ENCODE measurements around the gene UBE2E2. TPM values are rescaled to one million over a fixed set of nuclear protein-coding genes. Genes with fewer than 3 reads are reported as not detected.
A peak's percentile ranks its signal among the peaks of the same experiment; 100 is the strongest.

UBE2E2 gene
- polyA plus RNA-seq, 3 donors = 43.0 to 56.8 (median 53.0) TPM

DNA sequence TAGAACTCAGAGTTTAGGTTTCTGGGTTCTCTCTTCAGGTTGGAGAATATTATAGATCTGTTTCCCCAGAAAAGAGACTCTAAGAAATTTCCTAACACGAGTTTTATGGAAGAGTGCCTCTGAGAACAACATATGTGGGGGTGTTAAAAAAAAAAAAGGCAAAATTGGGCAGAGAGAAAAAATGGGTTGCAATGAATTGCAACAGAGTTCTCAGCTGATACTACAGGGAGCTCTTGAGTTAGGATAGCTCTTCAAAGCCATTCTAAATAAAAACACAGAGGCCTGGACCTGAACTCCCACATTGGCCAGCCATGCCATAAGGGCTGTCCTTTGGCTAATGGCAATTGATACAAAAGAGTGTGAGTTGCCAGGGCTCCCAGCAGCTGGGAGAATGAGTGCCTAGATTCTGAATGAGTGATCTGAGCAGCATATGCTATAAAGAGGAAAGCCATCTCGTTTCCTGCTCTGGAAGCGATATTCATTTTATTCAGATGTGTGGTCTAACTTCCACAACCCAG, 20.1 kb upstream of the UBE2E2 start:
- no peak for DNase-seq (ENCODE audit: extremely low read depth in 1 of 11, low read depth in 9 of 11, low spot score in 4 of 11)

DNA sequence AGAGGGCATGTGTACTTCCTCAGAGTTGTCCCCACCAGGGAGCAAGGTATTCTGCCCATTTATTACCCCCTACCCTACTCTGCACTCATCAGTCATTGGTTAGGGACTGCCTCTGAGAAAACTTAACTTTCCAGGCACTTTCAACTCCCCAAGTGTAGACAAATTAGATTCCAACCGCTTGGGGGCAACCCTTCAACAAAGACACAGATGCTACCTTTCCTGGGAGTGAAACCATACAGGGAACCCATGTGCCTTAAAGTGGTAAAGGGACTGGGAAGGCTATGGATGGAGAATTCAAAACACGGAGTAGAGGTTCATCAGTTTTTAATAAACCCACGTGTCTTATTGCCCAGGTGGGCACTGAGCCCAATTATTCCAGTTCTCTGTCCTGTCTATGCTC, 19.4 kb upstream of the UBE2E2 start:
- DNase-seq (ENCODE audit: extremely low read depth in 1 of 11, low read depth in 9 of 11, low spot score in 4 of 11) = peak in 9 of 11 donors; percentile 4 to 46 (median 24)

DNA sequence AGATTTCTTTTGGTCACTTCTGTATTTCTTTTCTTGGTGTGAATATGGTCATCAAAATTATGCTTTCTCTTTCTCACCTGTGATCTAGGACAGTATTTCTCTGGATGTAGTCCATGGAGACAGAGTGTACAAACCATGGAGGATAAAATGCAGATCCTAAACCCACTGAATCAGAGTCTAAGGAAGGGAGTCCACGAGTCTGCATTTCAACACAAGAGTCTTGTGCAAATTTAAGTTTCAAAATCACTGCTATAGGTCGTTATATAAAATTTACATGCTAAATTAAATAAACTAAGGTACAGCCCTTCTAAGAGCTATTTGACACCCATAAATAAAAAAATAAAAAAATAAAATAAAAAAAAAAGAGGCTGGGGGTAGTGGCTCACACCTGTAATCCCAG, 17.3 kb upstream of the UBE2E2 start:
- DNase-seq (ENCODE audit: extremely low read depth in 1 of 11, low read depth in 9 of 11, low spot score in 4 of 11) = no peak

DNA sequence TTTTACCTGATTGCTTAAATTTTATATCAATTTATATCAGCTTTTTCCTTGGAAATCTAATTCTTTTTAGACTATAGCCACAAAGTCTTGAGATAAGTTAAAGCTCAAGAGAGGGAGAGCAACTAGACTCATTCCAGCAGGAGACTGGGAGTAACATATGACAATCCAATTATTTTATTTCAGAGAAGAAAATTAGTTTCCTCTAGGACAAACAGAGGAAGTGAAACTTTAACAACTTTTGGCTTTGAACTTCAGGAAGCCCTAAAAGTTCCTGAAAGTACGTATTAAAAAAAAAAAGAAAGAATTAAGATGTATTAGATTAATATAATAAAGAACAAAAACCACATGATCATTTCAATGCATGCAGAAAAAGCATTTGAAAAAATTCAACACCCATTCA, 13.9 kb upstream of the UBE2E2 start:
- DNase-seq (ENCODE audit: extremely low read depth in 1 of 11, low read depth in 9 of 11, low spot score in 4 of 11) = no peak

DNA sequence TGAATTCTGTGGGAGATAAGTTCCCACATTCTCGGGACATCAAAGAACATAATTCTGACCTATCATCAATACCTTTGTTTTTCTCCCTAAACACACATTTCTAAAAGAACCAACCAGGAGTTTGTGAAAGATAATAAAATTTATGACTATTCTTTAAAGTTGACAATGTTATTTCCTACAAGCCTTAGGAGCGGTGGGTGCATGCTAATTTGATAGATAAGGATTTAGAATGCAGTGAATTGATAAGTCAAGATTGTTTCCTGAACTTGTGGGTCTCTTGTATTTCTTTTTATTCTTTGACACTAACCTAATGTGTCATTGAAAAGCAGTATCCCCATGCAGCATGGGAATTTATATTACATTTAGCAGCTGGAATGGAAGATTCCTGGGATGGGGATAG, 10.3 kb upstream of the UBE2E2 start:
- no peak for DNase-seq (ENCODE audit: extremely low read depth in 1 of 11, low read depth in 9 of 11, low spot score in 4 of 11)

DNA sequence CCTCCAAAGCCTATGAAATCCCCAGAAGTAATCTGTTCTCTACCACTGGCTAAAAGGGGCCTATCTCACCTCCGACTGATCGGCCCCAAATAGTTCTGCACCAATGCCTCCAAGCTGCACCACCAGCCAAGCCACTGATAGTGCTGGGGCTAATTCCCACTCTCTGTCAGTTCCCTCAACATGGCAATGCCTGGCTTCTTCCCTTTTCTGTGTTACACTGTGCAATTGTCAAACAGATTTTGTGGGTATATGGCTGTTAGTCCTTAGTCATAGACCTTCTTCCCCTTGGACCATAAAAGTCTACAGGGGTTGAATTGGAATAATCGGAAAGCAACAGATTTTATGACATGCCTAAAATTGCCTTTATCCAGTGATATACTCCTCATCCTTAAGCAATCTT, 9.3 kb upstream of the UBE2E2 start:
- DNase-seq (ENCODE audit: extremely low read depth in 1 of 11, low read depth in 9 of 11, low spot score in 4 of 11) = no peak

DNA sequence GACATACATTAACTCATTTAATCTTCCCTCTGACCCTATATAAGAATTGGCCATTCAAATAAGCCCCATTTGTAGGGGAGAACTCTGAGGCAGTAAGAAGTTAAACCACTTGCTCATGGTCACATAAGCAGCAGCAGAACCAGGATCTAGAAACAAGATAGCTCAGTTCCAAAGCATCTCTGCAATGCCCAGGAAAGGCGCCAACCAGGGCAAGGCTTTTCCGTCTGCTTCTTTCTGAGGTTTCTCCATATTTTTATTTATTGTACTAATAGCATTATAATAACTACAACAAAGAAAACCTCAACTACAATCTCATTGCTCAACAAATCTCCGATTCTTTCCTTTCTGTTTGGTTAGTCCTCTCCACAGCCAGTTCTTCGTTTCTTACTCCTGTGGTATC, 4.3 kb upstream of the UBE2E2 start:
- DNase-seq (ENCODE audit: extremely low read depth in 1 of 11, low read depth in 9 of 11, low spot score in 4 of 11) = no peak

DNA sequence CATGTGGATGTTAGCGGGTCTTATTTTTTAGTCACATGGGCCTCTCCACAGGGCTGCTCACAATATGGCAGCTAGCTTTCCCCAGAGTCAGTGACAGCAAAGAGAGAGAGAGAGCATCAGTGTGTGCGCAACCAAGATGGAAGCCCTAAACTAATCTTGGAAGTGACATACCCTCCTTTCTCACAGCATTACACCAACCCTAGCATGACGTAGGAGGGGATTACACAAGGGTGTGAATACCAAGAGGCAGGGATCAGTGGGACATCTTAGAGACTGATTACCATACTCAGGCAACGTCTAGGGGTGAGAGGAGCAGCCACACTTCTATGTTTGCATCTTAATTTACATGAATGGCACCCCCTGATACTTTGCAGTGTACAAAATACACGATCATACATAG, 3.5 kb upstream of the UBE2E2 start:
- no peak for DNase-seq (ENCODE audit: extremely low read depth in 1 of 11, low read depth in 9 of 11, low spot score in 4 of 11)

DNA sequence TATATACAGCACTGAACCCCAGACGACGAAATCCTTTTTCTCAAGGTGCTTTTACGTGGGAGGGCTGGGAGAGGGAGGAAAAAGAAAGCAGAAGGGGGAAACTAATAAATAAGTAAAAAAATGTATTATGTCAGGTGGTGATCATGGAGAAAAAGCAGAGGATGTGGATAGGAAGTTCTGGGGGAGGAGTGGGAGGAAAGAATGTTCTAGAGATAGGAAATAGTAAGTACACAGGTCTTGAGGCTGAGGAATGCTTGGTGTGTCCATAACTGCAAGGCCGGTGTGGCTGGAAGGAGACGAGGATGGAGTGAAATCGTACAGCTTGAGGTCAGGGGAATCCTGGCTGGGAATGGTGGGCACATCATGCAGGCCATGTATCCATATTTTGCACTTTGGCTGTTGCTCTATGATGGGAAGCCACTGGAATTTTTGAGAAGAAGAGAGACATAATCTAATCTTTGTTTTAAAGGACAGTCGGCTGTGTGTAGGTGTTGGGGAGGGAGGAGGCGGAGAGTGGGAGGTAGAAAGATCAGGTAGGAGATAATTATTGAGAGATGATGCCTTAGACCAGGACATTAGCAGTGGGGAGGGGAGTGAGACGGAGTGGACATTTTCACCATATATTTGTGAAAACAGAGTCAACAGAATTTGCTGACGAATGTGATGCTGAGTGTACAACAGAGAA, 1.8 kb upstream of the UBE2E2 start:
- DNase-seq (ENCODE audit: extremely low read depth in 1 of 11, low read depth in 9 of 11, low spot score in 4 of 11) = no peak

DNA sequence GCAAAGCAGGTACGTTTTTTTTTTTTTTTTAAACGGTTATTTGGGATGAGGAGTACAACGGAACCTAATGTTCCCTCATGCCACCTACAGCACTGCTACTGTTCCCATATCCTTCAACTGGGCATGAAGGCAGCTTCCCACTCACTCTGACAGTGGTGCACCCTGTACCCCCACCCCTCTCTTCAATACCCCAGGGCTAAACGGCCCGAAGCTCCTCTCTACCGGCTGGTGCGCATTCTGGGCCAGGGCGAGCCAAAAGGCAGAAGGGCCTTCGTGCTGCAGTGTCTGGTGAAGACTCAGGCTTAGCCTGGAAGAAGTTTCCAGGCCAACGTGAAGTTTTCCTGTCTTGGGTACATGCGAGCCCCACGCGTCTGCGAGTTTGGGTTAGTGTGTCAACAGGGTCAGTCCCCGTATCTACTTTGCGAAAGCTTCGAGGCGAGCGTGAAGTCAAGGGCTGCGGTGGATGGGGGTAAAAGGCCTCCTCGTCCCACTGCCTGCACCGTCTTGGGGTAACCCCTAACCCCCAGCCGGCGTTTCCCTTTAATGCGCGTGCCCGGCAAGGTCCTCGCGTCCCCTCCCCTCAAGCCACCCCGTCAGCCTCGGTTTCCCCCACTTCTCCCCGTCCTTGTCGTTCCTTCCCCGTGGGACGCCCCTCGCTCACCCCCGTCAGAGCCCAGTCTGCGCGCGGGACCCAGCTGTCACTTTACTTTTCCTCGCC, 765 bp upstream of the UBE2E2 start:
- DNase-seq (ENCODE audit: extremely low read depth in 1 of 11, low read depth in 9 of 11, low spot score in 4 of 11) = peak in 5 of 11 donors; percentile 14 to 44 (median 34)

DNA sequence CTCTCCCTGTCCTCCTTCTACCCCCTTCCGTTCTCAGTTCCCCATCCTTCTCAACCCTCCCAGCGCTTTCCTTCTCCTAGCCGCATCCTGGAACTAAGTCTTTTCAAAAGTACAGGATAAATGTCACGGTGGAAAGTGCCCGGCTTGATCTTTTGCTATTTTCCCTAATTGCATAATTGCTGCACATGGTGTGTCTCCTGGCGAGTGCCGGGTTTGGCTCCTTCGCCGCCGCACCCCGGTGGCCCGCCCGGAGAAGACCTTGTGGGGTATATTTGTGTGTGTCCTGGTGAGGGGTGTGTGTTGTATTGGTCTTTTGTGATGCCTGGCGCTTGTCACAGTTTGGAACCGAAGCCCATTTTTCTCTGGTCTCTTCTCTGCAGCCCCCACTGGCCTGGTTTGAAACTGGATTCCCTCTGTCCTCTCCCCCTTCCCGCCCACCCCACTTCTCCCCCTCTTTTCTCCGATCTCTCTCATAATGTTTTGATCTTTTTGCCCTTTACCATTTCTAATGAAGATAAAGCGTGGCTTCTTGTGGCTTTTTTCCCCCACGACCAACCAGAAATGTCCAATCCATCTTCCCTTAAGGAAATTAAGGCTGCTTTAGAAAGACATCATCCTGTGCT, 692 bp downstream of the UBE2E2 start:
- DNase-seq (ENCODE audit: extremely low read depth in 1 of 11, low read depth in 9 of 11, low spot score in 4 of 11) = peak in 8 of 11 donors; percentile 3 to 35 (median 12)

DNA sequence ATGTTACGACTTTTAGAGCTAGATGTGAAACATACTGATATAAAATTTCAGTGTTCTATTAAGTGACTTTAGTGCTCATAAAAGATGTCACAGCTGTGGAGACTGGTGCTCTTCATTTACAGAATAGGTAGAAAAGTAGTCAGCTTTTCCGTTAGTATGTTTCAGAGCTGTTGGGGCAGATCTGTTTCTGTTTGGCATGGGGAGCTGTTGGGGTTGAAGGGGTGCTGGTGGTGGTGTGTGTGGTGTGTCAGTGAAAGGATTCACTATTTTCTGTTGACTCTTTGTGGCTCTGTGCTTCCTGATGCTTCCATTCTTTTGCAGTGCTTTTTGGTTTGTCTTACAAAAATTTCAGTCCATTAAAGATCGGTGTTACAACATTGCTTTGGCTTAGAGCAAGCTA, 3.2 kb downstream of the UBE2E2 start:
- DNase-seq (ENCODE audit: extremely low read depth in 1 of 11, low read depth in 9 of 11, low spot score in 4 of 11) = no peak

DNA sequence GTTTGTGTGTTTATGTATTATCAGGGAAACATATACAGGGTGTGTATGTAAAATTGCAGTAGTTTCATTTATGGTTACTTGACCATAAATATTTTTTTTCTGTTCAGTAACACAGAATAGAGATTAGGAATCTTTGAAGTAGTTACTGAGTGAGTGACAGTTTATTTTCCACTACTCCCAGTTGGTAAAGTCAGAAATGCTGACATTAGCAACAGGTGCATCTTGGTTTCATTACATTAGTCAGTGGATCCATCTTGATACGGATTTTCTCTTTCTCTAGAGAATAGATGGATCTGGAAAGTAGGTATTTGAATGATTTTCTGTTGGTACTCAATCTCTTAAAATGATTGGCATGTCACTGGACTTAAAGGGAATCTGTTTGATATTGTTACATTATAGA, 6.0 kb downstream of the UBE2E2 start:
- DNase-seq (ENCODE audit: extremely low read depth in 1 of 11, low read depth in 9 of 11, low spot score in 4 of 11) = no peak

DNA sequence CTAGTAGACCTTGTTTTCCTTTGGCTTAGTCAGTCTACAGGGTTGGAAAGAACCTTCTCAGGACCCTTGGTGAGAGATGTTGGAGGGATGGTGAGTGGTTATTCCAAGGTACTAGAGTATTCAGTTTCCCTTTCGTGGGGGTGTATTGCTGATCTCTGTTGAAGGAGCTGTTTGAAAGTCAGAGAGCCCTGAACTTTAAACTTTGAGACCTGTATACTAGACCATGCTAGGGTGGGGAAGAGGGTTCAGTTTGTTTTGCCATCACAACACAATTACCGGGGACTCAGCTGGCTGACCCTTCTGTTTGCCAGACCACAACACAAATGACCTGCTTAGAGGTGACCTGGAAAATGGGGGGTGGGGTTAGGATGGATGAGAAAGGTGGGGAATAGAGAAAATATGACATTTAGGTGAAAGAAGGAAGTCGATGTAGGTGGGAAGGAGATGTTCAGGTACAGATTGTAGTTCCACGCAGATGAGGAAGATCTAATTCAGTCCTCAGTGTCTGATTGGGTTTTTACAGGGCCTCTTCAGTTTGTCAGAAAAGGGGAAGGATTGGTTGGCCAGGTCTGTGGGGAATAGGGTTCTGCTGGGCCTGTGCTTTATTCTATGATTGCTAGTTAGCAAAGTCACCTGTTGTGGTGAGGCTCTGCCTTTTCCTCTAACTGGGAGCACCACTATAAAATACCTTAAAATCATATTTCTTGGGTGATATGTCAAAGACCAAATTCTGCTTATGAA, 6.8 kb downstream of the UBE2E2 start:
- DNase-seq (ENCODE audit: extremely low read depth in 1 of 11, low read depth in 9 of 11, low spot score in 4 of 11) = no peak

DNA sequence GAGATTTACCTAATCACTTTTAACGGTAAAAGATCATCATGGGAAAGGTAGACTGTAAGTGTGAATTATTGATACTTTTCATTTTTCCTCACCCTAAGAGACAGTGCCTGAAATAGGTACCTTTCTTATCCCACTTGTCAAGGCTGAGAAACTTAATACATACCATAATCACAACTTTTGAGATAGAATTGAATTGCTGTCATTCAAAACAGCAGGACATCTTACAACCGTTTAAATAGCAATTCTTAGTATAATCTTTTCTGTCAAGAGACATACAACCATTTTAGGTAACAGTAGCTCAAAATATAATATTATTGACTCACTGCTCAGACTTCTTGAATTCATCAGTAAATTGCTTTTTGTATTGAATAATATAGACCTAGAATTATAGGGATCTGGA, 10.7 kb downstream of the UBE2E2 start:
- no peak for DNase-seq (ENCODE audit: extremely low read depth in 1 of 11, low read depth in 9 of 11, low spot score in 4 of 11)

DNA sequence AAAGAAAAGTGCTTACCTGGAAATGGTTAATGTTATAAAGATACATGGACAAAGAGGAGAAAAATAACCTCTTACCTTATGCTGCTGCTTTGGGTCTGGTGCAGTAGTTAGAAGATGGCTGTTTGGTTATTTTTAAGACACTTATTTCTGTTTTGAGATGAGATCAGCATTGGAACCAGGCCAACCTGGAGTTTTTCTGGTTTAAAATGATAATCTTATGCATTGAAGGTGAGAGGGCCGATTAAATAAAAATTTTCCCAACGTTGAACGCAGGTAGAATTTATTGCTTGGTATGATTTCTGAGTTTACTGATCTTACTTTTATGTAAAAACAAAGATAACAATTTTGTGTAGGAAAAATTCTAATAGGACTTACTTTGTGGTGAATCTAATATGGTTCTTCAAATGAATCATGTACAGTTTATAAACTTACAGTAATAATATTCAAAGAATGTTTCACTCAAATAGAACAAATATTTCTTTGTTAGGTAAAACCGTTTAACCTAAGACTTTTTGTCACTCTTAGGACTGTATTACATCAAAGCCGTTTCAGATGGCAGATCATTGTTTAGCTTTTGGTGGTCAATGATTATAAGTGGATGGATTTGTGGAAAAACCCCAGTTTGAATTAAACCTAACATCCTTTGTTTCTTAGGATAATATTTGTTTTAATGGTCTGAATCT, 14.9 kb downstream of the UBE2E2 start:
- DNase-seq (ENCODE audit: extremely low read depth in 1 of 11, low read depth in 9 of 11, low spot score in 4 of 11) = no peak

DNA sequence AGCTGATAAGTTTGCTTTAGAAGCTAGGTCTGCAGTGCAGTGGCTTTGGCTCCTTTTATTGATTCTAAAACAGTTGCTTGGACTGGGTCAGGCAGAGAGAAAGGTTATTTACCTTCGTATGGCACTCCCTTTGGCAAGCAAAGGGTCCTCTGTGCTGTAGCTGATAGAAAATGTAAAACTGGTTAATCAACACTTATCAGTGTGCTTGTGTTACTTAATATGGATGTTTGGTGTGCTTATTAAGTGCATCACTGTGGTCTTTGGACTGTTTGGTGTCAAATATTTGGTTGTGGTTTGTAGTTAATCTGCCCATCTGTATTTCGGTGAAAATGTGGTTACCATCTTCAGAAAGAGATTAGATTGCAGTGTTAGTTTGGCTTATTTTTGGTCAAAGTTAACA, 16.0 kb downstream of the UBE2E2 start:
- no peak for DNase-seq (ENCODE audit: extremely low read depth in 1 of 11, low read depth in 9 of 11, low spot score in 4 of 11)

DNA sequence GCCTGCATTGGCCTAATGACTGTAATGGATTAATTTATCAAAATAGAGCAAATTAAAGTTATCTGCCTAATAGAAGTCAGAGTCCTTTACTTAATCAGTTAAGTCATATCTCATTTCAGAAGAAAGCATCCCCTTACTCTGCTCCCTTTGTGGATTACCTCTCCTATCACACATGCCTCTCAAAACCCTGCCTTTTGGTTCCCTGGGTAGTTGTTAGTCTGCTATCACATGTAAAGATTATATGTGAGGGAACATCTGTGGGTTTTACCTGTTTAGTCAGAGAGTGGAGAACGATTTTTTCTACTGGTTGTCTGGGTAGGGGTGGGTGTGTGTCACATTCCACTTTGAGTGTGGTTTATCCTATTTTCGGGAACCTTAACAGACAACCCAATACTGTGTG, 16.4 kb downstream of the UBE2E2 start:
- no peak for DNase-seq (ENCODE audit: extremely low read depth in 1 of 11, low read depth in 9 of 11, low spot score in 4 of 11)

DNA sequence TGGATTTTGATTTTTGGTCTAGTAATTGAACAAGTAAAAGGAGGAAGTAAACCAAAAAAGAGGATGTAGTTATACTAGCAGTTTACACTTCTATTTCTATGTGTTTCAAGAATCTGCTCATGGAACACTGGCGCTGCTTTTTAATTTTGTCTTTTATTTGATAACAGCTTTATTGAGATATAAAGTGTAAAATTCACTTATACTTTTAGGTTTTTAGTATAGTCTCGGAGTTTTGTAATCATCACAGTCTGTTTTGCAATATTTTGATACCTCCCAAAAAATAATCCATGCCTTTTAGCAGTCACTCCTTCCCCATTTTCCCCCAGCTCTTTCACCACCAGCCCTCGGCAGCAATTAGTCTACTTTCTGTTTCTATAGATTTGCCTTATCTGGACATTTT, 18.0 kb downstream of the UBE2E2 start:
- DNase-seq (ENCODE audit: extremely low read depth in 1 of 11, low read depth in 9 of 11, low spot score in 4 of 11) = no peak

Data from renal cortex interstitium (tissue), 11 donors.